Endothelial cell of umbilical vein (primary cell): ENCODE measurements around the gene LRP1B. TPM values are rescaled to one million over a fixed set of nuclear protein-coding genes. Genes with fewer than 3 reads are reported as not detected.

Source experiments
- BruUV-seq: library from RNA; stranded (reverse); fragments of 400-500 nt; replicated peaks from 2 replicates; lab custom pipeline; 2021; lab: Mats Ljungman, UMichigan
- CTCF ChIA-PET: fragments of 300-600, 350-600 bp; sonication (Branson Sonifier 250); formaldehyde crosslinking; loops from one replicate; lab custom pipeline; 2021; ENCODE audit warnings: antibody characterized with exemption, inconsistent platforms; lab: Charles Lee
- POLR2A ChIA-PET: fragments of 300-600, 350-600 bp; sonication (Branson Sonifier 250); formaldehyde crosslinking; loops from one replicate; lab custom pipeline; 2021; ENCODE audit warnings: antibody characterized with exemption, inconsistent platforms; lab: Charles Lee
- DNase-seq: peaks from one replicate; pipeline ENCODE4 v3.0.0-alpha.2; 2011; ENCODE audit warnings: low read depth, low spot score
- FAIRE-seq: peaks from 2 replicates; lab custom pipeline; 2011; peaks lifted over from hg19 to GRCh38; lab: Jason Lieb, UNC
- H2AFZ ChIP-seq: 2 replicates; pipeline ENCODE4 v1.6.0; 2012; ENCODE audit warnings: low read depth, low read length, control low read depth, inconsistent platforms
- H3K27ac ChIP-seq: 2 replicates; pipeline ENCODE4 v1.5.1; 2011; ENCODE audit warnings: low read depth, mild to moderate bottlenecking, control low read depth, low read length, moderate library complexity; ENCODE audit not compliant: insufficient read depth
- H3K27me3 ChIP-seq, 2 experiments: 2 replicates each; pipeline versions ENCODE4 v1.6.0 to v1.6.1; 2011; ENCODE audit warnings: low read length in 2 of 2, mixed read lengths in 1 of 2; ENCODE audit not compliant: control insufficient read depth in 2 of 2, insufficient read depth in 2 of 2
- H3K36me3 ChIP-seq, 2 experiments: 2 replicates in 1 of 2; 3 replicates in 1 of 2; pipeline ENCODE4 v1.5.1; 2011; ENCODE audit warnings: low read length in 2 of 2, mild to moderate bottlenecking in 1 of 2, moderate library complexity in 1 of 2; ENCODE audit not compliant: control insufficient read depth in 2 of 2, insufficient read depth in 2 of 2; ENCODE audit errors: extremely low read depth in 1 of 2
- H3K4me1 ChIP-seq: 3 replicates; pipeline ENCODE4 v1.5.1; 2011; ENCODE audit warnings: mild to moderate bottlenecking, low read length; ENCODE audit not compliant: control insufficient read depth, insufficient read depth; ENCODE audit errors: extremely low read depth
- H3K4me2 ChIP-seq: 2 replicates; pipeline ENCODE4 v1.6.1; 2011; ENCODE audit warnings: low read length, control low read depth, mixed read lengths; ENCODE audit not compliant: insufficient read depth
- H3K4me3 ChIP-seq, 3 experiments: fragments of 200-600 bp in 1 of 3; sonication (generic), shearing (Covaris generic) in 1 of 3; replicated peaks in 1 of 3; 2 replicates each; pipeline ENCODE4 v1.5.1; 2011 to 2016; ENCODE audit warnings: control low read depth in 3 of 3, low read length in 3 of 3, mild to moderate bottlenecking in 2 of 3, inconsistent platforms in 1 of 3, low read depth in 1 of 3, moderate library complexity in 1 of 3; ENCODE audit not compliant: insufficient read depth in 1 of 3
- H3K79me2 ChIP-seq: 2 replicates; pipeline ENCODE4 v1.6.0; 2012; ENCODE audit warnings: low read length, inconsistent platforms; ENCODE audit not compliant: control insufficient read depth, insufficient read depth
- H3K9ac ChIP-seq: replicated peaks from 2 replicates; pipeline ENCODE3; 2011; ENCODE audit warnings: low read length, control low read depth; ENCODE audit not compliant: insufficient read depth; ENCODE audit errors: extremely low read depth
- H3K9me1 ChIP-seq: replicated peaks from 3 replicates; pipeline ENCODE4 v1.6.0; 2011; ENCODE audit warnings: mild to moderate bottlenecking, low read length; ENCODE audit not compliant: control insufficient read depth, insufficient read depth; ENCODE audit errors: extremely low read depth
- H3K9me3 ChIP-seq: replicated peaks from 2 replicates; pipeline ENCODE4 v1.5.1; 2012; ENCODE audit warnings: low read length, inconsistent platforms; ENCODE audit not compliant: control insufficient read depth, insufficient read depth
- H4K20me1 ChIP-seq: replicated peaks from 2 replicates; pipeline ENCODE3; 2011; ENCODE audit warnings: mild to moderate bottlenecking, low read length; ENCODE audit not compliant: control insufficient read depth, insufficient read depth; ENCODE audit errors: extremely low read depth
- EZH2 ChIP-seq: IDR thresholded peaks from 2 replicates; pipeline ENCODE4 v1.6.1; 2012; ENCODE audit warnings: borderline replicate concordance, low read depth, mild to moderate bottlenecking, moderate library complexity, low read length, inconsistent platforms; ENCODE audit not compliant: severe bottlenecking
- FOS ChIP-seq: IDR thresholded peaks from 2 replicates; pipeline ENCODE4 v1.6.1; 2011; ENCODE audit warnings: mild to moderate bottlenecking, low read length, moderate library complexity, borderline replicate concordance; ENCODE audit not compliant: insufficient read depth
- GATA2 ChIP-seq: IDR thresholded peaks from 2 replicates; pipeline ENCODE4 v1.7.0; 2011; ENCODE audit warnings: low read depth, mild to moderate bottlenecking, moderate library complexity, mixed read lengths, low read length; ENCODE audit not compliant: insufficient read length, insufficient read depth
- JUN ChIP-seq: IDR thresholded peaks from 2 replicates; pipeline ENCODE4 v1.6.1; 2011; ENCODE audit warnings: borderline replicate concordance, low read depth; ENCODE audit not compliant: insufficient read length, insufficient read depth
- MYC ChIP-seq: IDR thresholded peaks from one replicate; pipeline ENCODE4 v1.6.1; 2011; ENCODE audit warnings: mild to moderate bottlenecking, low read depth, low read length
- POLR2A ChIP-seq: IDR thresholded peaks from 2 replicates; pipeline ENCODE4 v1.6.1; 2012; ENCODE audit warnings: low read depth, mild to moderate bottlenecking, control low read depth, low read length
- POLR2AphosphoS5 ChIP-seq: IDR thresholded peaks from 2 replicates; pipeline ENCODE4 v1.6.1; 2012; ENCODE audit warnings: low read depth, mild to moderate bottlenecking, control low read depth, low read length, moderate library complexity; ENCODE audit not compliant: insufficient read depth
- dilution Hi-C: fragments of 300-500 bp; cut with MboI; formaldehyde crosslinking; loops from one replicate; pipeline ENCODE4 v1.15.0; 2019; ENCODE audit warnings: low sequenced_read_pairs; ENCODE audit not compliant: extremely low pct_ligation_motif_present
- intact Hi-C: fragments of 100-400 bp; cut with micrococcal nuclease; formaldehyde crosslinking; loops from one replicate; pipeline ENCODE4 v1.10.0; 2022
- polyA plus RNA-seq, 4 experiments: library from polyadenylated mRNA; depleted of rRNA in 3 of 4; stranded (reverse) in 3 of 4; unstranded in 1 of 4; fragments of >200 nt; gene quantifications; 2 replicates each; pipeline versions ENCODE4 v1.2.1 to v1.2.3, GENCODE V29; 2011 to 2012; ENCODE audit warnings: missing spikeins in 1 of 4
- total RNA-seq: library from RNA; stranded (reverse); gene quantifications from 2 replicates; pipeline ENCODE4 v1.2.3, GENCODE V29; 2021
- TF ChIP-seq, protein P1 (sequence below), 2 donors: IDR thresholded peaks; 1 replicate in 1 of 2; 2 replicates in 1 of 2; pipeline ENCODE4 v1.5.1; 2011; ENCODE audit warnings: low read length in 2 of 2, mild to moderate bottlenecking in 2 of 2, moderate library complexity in 2 of 2, control low read depth in 1 of 2, inconsistent platforms in 1 of 2, low read depth in 1 of 2; ENCODE audit not compliant: insufficient read depth in 1 of 2; ENCODE audit errors: extremely low read depth in 1 of 2
- TF ChIP-seq, protein P2 (sequence below): IDR thresholded peaks from 2 replicates; pipeline ENCODE4 v1.6.1; 2011; ENCODE audit not compliant: insufficient read depth, insufficient read length

Gene LRP1B
- total and polyA plus RNA-seq, 2 donors (not counting 3 experiments of a cell fraction or from before 2014, with no cell fraction given), result 0.03 to 0.07 TPM

DNA sequence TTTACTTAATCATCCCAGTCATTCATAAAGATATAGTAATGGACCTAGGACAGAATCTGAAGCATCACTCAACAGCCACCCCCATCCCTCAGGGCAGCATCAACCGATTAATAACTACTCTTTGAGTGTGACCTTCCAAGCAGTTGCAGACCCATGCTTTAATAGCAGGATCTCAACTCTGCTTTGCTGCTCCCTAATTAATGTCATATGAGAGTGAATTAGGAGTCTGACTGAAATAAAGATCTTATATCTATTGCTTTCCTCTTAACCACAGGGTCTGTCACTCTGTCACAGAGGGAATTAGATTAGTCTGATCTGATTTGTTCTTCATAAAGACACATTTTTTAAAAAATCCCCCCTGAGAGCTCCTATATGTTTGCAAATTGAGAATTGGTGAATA is 46.1 kb upstream of the LRP1B start:
- intact Hi-C loops, result no loop called here
- FAIRE-seq (no peak), DNase-seq (no peak)
- Histone ChIP-seq H3K9me3 (no peaks in the 10 kb centered on the region), H3K36me3 (no peaks in the 10 kb centered on the region), H3K27me3 (no peaks in the 10 kb centered on the region), H3K27ac (no peak overlapping the region), H4K20me1 (no peaks in the 10 kb centered on the region), H3K4me3 (no peak overlapping the region), H3K9me1 (no peaks in the 10 kb centered on the region), H3K4me2 (no peak overlapping the region), H2AFZ (no peak overlapping the region), H3K79me2 (no peaks in the 10 kb centered on the region), H3K4me1 (no peaks in the 10 kb centered on the region), H3K9ac (no peak overlapping the region)
- dilution Hi-C loops, result no loop called here
- POLR2A ChIA-PET, result no interaction called here
- CTCF ChIA-PET, result no interaction called here
- no TSS peak for BruUV-seq
- TF ChIP-seq POLR2AphosphoS5, result no peak
- TF ChIP-seq POLR2A, result no peak
- TF ChIP-seq MYC, result no peak
- TF ChIP-seq, protein P1, sequence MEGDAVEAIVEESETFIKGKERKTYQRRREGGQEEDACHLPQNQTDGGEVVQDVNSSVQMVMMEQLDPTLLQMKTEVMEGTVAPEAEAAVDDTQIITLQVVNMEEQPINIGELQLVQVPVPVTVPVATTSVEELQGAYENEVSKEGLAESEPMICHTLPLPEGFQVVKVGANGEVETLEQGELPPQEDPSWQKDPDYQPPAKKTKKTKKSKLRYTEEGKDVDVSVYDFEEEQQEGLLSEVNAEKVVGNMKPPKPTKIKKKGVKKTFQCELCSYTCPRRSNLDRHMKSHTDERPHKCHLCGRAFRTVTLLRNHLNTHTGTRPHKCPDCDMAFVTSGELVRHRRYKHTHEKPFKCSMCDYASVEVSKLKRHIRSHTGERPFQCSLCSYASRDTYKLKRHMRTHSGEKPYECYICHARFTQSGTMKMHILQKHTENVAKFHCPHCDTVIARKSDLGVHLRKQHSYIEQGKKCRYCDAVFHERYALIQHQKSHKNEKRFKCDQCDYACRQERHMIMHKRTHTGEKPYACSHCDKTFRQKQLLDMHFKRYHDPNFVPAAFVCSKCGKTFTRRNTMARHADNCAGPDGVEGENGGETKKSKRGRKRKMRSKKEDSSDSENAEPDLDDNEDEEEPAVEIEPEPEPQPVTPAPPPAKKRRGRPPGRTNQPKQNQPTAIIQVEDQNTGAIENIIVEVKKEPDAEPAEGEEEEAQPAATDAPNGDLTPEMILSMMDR (IDR thresholded peaks at IDR 0.05; ENCODE audit: extremely low read depth in 1 of 2, insufficient read depth in 1 of 2, low read depth in 1 of 2, low read length in 2 of 2), result no peak
- no peak for TF ChIP-seq JUN
- TF ChIP-seq, protein P2, sequence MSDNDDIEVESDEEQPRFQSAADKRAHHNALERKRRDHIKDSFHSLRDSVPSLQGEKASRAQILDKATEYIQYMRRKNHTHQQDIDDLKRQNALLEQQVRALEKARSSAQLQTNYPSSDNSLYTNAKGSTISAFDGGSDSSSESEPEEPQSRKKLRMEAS, result no peak
- TF ChIP-seq GATA2, result no peak
- TF ChIP-seq FOS, result no peak
- no peak for TF ChIP-seq EZH2
